GM18508 (cell line): Measurements from ENCODE around the gene MYH9.
"Not testable (repeated sequence)": the region's sequence is repeated elsewhere in the genome, so short reads cannot be mapped to it uniquely, and the experiment has no call there.

Experiments
- ATAC-seq: cut with Tn5 transposase; IDR thresholded peaks from one replicate; pipeline ENCODE4 v1.9.1; 2021; ENCODE audit warnings: moderate number of reproducible peaks; ENCODE audit not compliant: insufficient read depth, unreplicated experiment

MYH9 gene

GRCh38 chr22:36387959-36388726 is at the start of gene MYH9:
TSS of gene MYH9 (minus strand) at chr22:36387967. CDS start at chr22:36349236, 38,731 bp downstream.
- peak; percentile 39 for ATAC-seq

GRCh38 chr22:36435516-36436415 is 48.0 kb upstream of the MYH9 start:
- no peak for ATAC-seq

- ATAC-seq: no peak
Observed at GRCh38 chr22:36433318-36434231, 45.8 kb upstream of the MYH9 start.

GRCh38 chr22:36432592-36433317 is 45.0 kb upstream of the MYH9 start:
- no peak for ATAC-seq

GRCh38 chr22:36431977-36432376 is 44.2 kb upstream of the MYH9 start:
- no peak for ATAC-seq

- no peak for ATAC-seq
Observed at GRCh38 chr22:36430863-36431262, 43.1 kb upstream of the MYH9 start.

- ATAC-seq: not testable (repeated sequence)
Observed at GRCh38 chr22:36427952-36428351, 40.2 kb upstream of the MYH9 start.

GRCh38 chr22:36425977-36426523 is 38.3 kb upstream of the MYH9 start:
- no peak for ATAC-seq

GRCh38 chr22:36424901-36425579 is 37.3 kb upstream of the MYH9 start:
- no peak for ATAC-seq

GRCh38 chr22:36424466-36424865 is 36.7 kb upstream of the MYH9 start:
- ATAC-seq: not testable (repeated sequence)

GRCh38 chr22:36423461-36424404 is 36.0 kb upstream of the MYH9 start:
- no peak for ATAC-seq

GRCh38 chr22:36422287-36423014 is 34.7 kb upstream of the MYH9 start:
- no peak for ATAC-seq

- no peak for ATAC-seq
Observed at GRCh38 chr22:36419912-36420882, 32.4 kb upstream of the MYH9 start.

GRCh38 chr22:36419177-36419911 is 31.6 kb upstream of the MYH9 start:
- ATAC-seq: no peak

GRCh38 chr22:36417281-36417686 is 29.5 kb upstream of the MYH9 start:
- ATAC-seq: no peak
